GM21390 (cell line): ENCODE measurements around the gene PTPN2.
"Not testable (repeated sequence)": the region's sequence is repeated elsewhere in the genome, so short reads cannot be mapped to it uniquely, and the experiment has no call there.

Experiments
- ATAC-seq: cut with Tn5 transposase; IDR thresholded peaks from one replicate; pipeline ENCODE4 v1.9.1; 2021; ENCODE audit not compliant: unreplicated experiment

PTPN2 gene

DNA sequence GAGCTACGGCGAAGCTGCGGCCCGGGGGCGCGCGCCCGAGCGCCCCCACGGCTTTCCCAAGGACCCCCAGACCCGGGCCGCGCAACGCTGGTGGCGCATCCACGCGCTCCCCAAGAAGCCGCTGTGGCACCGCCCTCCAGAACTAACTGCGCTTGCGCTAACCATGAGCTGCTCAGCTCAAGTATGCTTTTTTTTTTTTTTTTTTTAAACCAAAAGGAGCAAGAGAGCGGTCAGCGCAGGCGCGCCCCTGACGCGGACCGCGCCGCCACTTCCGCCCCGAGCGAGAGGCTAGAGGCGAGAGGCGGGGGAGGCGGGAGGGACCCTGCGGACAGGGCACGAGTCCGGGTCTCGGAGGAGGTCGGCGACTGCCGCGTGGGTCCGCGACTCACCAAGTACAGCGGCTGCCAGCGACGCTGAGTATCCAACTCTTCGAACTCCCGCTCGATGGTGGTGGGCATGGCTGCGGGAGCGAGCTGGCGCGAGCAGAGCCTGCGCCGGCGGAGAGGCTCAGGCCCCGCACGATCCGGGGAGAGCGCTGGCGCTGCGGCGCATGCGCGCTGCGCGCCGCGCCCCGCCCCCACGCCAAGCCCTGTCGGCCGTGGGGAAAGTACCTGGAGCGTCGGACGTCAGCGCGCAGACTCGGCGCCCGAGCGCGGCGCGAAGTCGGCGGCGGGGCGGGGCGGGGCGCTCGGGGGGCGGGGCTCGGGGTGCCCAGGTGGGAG lies at the start of gene PTPN2:
PTPN2 (minus strand) TSS at position 554 of the 722 bp plus-strand sequence; CDS start at position 458, 96 bp downstream.
- peak; percentile 67 for ATAC-seq

DNA sequence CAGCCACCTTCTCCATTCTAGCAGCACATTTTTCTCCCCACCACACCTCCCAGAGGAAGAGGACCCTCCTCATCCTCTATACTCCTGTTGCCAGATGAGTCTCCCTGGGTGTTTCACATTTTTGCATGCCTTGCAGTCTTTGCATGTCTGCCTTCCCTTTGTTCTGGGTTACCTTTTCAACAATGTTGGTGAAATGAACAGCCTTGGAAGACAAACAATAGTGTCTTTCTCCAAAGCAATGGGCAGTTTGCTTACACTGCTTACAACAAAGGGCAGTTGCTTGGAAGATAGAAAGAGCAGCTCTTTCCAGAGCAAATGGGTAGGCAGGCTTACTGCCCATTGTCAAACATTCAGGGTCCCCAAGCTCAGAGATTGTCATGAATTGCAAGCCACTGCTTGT lies 49.3 kb upstream of the PTPN2 start:
- ATAC-seq = no peak

DNA sequence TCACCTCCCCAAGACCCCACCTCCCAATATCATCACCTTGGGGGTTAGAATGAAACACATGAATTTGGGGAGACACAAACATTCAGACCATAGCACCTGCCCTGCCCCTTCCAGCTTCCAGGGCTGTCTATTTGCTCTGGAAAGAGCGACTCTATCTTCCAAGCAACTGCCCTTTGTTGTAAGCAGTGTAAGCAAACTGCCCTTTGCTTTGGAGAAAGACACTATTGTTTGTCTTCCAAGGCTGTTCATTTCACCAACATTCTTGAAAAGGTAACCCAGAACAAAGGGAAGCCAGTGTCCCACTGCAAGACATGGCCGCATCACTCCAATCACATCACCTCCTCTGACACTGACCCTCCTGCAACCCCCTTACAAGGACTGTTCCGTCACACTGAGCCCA lies 46.9 kb upstream of the PTPN2 start:
- ATAC-seq = no peak

DNA sequence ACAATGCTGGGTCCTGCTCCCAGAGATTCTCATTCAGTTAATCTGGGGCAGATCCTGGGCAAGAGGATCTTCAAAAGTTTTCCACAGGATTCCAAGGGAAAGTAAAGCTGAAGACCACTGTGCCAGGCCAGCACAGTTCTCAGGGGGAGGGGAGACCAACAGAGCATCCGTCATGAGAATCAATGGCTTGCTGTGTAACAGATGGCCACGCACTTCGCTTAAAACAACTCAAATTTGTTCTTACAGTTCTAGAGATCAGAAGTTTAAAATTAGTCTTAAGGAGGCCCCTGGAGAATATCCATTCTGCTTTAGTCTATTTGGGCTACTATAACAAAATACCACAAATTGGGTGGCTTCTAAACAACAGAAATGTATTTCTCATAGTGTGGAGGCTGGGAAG lies 46.3 kb upstream of the PTPN2 start:
- no peak for ATAC-seq

DNA sequence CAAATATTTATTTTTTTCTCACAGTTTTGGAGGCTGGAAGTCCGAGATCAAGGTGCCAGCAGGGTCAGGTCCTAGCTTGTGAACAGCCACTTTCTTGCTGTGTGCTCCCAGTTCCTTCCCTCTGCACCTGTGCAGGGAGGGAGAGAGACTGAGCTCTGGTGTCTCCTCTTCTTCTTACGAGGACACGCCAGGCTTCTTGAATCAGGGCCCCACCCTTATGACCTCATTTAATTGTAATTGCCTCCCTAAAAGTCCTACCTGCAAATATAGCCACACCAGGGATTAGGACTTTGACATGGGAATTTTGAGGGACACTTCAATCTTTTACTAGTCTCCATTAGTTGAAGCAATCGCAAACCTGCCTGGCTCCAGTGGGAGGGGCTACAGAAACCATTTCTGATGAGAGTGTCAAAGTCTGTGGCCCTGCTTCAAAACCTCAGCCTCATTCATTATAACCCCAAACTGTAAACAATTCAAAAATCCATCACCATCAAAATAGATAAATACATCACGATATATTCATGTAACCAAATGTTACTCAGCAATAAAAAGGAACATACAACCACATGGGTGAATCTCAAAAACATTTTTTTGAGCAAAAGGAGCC lies 45.5 kb upstream of the PTPN2 start:
- ATAC-seq = no peak

DNA sequence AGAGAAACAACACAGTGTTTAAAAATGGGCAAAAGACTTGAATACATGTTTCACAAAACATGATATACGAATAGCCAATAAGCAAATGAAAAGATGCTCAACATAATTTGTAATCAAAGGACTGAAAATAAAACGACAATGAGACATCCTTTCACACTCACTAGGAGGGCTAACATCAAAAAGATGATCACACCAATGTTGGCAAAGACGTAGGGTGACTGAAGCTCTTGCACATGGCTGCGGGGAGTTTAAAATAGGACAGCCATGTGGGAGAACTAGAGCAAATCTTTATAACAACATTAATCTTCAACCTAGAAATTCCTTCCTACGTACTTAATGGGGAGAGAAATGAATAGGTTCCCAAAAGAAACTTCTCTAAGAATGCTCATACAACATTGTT lies 44.6 kb upstream of the PTPN2 start:
- no peak for ATAC-seq

DNA sequence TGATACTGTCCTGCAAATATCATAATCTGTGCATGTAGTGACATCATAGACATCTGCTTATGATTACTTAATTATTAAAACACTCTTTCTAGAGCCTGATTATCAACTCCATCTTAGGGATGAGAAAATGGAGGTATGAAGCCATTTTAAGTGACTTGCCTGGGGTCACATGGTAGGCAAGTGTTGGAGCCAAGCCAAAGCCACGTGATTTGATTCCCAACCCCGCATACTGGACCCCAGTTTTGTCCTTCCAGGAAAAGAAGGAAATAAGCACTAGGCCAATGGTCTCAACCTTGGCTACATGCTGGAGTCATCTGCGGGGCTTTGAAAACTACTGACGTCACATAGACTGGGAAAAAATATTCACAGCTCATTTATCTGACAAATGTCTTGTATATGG lies 44.2 kb upstream of the PTPN2 start:
- no peak for ATAC-seq

DNA sequence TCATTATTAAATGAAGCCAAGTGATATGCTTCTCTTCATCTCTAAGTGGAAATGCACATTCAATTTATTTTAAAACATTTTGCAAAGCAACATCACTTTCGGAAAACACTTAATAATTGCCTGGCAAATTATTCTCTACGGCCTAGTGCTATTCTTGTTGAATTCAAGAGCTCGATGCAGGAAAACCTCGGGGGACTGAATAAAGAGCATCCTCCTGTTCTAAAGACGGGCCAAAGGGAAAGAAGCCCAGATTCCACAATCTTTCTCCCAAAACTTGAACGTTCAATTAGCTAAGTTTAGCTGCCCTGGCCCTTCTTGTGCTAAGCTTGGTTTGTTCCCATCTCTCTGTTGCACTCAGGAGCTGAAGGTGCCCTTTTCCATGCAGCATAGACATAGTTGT lies 40.6 kb upstream of the PTPN2 start:
- no peak for ATAC-seq

DNA sequence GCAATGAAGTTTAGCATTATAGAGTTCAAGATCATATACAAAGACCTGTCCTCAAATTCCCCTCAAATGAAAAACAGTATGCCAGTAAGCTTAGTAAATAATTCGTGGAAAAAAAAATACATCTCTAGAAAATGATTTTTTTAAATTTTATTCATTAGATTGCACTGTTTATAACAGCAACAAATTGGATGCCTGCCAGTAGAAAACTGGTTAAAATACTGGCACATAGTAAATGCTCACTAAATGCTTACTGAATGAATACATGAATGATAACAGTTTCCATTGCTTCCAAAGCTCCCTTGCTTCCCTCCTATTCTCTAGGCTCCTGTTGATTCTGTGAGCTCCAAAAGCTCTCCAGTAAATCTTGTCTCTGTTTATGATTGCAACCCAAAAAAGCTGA lies 38.2 kb upstream of the PTPN2 start:
- no peak for ATAC-seq

DNA sequence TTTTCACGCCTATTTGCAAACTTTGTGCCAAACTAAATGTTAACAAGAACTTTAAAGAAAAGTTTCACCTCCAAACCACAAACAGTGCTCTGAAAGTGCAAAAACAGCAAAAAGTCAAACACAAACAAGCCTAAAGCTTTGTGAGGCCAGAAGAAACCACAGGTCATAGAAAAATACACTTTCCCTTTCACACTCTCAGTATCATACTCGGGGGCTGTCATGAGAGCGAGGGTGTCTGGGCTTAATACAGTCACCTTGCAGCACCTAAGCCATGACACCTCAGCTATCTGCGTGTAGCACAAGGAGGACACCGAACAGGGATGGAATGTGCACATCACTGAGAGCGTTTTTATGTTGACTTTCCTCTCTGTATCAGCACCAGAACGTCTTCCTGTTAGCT lies 37.1 kb upstream of the PTPN2 start:
- ATAC-seq = no peak

DNA sequence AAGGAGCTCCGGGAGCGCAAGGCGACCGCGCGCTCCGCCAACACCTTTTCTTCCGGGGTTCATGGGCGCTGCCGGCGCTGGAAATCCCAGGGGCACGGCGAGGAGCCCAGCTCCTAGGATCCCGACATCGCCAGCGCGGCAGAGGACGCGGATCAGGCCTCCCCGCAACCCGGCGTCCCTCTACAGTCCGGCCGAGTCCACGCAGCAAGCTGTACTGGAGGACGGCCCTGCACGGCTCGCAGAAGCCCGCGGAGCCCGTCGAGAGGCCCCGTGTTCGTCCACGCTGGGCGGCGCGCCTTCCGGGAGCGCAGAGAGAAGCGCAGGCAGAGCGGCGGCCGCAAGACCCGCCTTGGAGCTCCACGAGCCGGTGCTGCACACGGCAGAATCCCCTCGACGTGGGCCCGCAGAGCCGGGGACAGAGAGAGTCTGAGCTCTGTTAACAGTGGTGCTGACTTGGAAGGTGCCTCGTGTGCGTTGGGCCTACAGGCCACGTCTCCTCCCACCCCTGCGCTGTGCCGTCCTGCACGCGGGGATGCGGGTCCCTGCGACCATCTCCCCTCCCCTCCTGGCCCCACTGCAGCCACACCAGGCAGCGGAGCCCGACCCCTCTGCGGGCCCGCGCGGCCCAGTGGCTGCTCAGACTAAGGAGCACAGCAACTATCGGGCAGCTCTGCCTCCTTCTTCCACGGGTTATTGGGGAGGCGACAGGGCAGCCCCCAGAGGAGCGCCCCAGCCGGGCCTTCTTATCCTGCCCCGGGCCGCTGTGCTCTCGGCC lies 28.1 kb upstream of the PTPN2 start:
- no peak for ATAC-seq

DNA sequence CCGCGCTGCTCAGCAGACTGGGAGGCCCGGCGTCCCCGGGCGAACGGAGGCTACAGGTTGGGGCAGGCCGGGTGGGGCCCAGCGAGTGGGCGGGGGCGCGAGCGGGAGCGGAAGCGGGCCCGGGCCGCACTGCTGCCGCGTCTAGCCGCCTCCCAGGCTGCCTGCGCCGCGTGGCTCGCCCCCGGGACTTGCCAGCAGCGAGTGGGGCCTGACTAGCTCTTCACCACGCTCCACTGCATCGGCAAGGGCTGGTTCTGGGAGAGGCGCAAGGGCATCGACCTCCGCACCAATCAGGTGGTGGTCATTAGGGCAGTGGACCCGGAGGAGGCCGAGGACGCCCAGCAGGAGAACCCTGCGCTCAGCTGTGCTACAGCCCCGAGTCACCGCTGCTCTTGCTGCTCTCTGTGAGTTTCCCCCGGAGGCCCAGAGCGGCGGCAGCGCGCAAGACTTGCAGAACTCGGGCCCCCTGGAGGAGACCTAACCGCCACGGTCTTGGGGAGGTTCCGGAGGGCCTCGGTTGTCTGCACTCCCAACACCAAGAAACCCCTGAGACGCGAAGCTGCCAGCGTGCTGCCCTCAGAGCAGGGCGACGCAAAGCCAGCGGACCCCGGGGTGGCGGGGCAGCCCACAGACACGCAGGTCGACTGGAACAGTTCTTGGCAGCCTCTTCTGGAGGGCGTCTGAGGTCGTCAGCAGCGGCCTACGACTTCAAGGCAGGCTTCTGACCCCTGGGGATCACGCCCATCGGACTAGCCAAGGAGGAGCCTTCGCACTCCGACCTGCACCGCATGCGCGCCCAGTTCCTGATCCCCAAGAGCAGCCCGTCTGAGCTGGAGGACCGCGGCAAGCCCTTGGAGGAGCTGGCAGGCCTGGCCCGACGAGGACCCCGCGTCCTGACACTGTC lies 27.2 kb upstream of the PTPN2 start:
- ATAC-seq = no peak

DNA sequence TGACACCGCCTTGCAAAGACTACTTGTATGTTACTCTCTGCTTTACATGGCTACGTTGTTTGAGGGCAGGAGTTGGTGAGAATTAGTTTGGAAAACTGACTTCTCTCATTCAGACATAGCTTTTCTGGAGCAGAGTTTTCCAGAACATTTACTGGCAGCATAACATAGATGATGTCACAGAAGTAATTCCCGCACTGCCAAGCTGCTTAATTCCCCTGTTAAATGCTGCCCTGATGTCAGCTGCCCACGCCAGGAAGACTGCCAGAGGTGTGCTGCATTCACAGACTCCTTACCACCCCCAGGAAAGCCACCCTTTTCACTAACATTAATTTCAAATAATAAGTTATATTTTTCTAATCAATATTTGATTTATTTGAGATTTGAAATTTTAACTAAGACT lies 24.7 kb upstream of the PTPN2 start:
- no peak for ATAC-seq

DNA sequence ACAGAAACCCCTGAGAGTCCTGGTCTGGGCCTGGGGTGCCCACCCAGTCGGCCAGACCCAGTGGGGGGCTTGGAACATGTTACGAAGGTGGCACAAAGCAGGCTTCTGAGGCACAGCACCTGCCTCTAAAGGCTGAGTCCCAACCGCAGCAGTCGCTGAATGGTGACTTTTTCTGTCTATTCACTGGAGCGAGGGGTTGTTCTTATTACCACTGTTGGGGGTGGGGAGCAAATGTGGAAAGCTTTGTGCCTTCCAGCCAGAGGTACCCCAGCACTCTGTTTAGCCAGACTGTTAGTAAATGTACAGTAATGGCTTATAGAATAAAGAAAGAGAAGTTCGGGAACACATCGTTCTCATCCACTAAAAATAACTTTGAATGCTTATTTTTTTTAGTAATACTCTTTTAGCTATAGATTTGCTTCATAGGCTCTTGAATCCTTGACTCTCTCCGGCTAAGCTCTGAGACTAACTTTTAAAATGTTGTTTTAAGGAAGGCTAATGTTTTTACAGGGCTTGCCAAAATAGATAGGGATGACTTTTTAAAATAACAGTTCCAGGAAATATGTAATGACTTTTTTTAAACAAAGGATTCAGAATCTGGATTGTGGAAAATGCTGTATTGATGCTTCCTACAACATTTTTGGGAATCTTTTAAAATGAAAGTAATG lies 23.4 kb upstream of the PTPN2 start:
- ATAC-seq = no peak

DNA sequence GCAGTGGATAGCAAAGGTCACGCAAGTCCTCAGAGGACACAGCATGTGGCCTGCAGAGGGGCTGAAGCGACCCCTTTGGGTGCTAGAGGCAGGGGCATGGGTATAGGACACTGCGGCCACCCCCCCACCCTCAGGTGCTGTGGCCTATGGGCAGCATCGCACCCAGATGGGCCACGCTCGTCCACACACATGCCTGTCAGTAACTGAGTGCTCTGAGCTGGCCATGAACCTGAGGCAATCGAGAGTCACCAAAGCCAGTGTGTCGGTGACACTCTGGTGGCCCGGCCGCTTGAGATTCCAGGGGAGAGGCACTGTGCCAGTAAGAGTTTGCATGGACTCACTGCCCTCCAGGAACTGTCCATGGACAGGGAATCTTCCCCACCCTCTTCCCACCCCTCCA lies 22.7 kb upstream of the PTPN2 start:
- ATAC-seq = no peak

DNA sequence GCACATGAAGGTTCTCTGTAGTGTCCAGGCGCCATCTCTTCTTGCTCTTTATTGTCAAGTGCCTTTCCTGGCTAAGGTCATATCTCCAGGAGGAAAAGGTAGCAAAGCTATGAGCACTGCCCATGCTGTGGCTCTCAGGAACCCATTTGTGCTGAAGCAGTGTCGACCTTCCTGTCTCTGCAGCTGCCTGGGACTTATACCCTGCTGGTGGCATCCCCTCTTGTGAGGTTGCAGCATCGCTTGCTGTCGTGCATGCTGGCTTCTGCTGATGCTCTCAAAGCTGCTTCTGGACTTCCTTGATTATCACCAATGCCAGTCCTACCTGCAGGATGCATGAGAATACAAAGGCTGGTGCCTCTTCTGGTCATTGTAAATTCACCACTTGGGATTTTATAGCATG lies 22.1 kb upstream of the PTPN2 start:
- no peak for ATAC-seq

DNA sequence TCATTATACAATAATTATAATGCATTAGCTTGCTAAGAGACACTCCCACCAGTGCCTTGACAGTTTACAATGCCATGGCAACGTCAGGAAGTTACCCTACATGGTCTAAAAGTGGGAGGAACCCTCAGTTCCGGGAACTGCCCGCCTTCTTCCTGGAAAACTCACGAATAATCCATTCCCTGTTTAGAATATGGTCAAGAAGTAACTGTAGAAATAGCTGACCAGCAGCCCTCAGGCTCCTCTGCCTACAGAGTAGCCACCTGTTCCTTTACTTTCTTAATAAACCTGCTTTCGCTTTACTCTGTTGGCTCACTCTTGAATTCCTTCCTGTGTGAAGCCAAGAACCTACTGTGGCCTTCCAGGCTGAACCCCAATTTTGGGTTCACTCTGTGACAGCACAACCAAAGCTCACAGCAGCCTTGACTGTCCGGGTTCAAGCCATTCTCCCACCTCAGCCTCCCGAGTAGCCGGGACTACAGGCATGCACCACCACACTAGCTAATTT lies 20.0 kb upstream of the PTPN2 start:
- no peak for ATAC-seq

DNA sequence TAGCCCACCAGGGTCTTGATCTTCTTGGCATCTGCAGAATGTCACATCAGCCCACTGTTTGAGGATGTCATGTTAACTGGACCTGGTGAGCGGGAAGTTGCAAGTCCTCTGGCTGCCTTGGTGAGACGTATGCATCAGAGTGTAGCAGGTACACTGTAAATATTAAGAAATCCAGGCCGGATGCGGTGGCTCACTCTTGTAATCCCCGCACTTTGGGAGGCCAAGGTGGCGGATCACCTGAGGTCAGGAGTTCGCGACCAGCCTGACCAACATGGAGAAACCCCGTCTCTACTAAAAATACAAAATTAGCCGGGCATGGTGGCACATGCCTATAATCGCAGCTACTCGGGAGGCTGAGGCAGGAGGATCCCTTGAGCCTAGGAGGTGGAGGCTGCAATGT lies 17.2 kb upstream of the PTPN2 start:
- ATAC-seq = not testable (repeated sequence)

DNA sequence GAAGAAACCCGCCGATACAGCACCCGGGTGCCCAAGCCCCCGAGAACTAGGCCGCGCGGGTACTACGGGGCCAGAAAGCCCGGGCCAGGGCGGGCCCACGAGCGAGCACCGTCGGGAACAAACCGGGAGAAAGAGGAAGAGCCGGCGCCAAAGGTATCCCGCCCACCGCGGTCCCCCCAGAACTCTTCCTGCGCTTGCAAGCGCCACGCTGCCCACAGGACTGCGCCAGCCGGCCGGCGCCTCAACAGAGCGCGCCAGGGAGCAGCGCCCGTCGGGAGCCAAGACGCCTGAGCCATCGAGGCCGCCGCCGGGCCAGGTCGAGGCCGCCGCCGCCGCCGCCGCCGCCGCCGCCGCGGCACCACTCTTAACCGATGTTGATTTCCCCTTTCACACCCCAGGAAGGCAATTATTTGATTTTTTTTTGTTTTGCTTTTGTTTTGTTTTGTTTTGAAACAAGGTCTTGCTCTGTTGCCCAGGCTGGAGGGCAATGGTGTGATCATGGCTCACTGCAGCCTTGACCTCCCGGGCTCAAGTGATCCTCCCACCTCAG lies 12.8 kb upstream of the PTPN2 start:
- ATAC-seq = not testable (repeated sequence)

DNA sequence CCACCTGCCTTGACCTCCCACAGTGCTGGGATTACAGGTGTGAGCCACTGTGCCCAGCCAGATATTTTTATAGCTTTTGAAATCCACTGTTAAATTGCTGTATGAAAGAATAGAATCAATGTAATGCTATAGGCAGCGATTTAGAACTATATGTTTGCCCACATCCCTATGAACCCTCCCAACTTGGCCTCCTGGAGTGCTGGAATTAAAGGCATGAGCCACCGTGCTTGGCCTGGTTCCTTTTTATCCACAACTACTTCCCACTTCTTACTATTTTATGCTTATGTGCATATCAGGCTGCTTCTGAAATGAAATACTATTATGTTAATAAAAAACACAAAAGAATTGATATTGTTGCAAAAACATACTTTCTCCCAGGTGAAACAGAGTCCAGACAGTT lies 11.6 kb upstream of the PTPN2 start:
- ATAC-seq = no peak
